ENCODE results near the gene IQSEC3. TPM values are rescaled to one million over a fixed set of nuclear protein-coding genes. Genes with fewer than 3 reads are reported as not detected.

IQSEC3 gene
- total RNA-seq, 1 donor, result 0.36 TPM

DNA sequence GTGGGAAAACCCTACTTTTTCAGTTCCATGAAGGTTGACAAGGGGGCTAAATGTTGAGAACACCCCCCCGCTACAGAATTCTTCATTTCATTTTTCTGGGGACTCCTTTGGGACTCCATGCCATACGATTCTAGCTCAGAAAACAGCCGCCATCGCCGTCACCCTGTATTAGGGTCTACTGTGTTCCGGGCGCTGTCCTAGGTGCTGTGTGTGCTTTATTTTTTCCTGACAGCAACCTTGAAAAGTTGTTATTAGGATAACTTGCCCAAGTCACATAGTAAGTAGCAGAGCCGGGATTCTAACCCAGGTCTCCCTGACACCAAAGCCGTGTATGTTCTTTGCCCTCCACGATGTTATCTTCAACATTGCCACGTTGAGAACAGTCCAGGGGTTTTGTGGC, 55.1 kb downstream of the IQSEC3 start:
- Histone ChIP-seq H3K9me3 (ENCODE audit: low read depth, low read length) (no peaks in the 10 kb centered on the region), H3K27me3 (ENCODE audit: insufficient read depth, low read length) (peaks cover 24% of the 10 kb centered on the region), H2AFZ (ENCODE audit: low read length) (no peak overlapping the region), H3K4me1 (ENCODE audit: insufficient read depth, low read length) (no peaks in the 10 kb centered on the region), H3K4me2 (ENCODE audit: insufficient read depth, low read length) (no peak overlapping the region), H4K20me1 (ENCODE audit: insufficient read depth, low read length) (no peaks in the 10 kb centered on the region), H3K36me3 (ENCODE audit: insufficient read depth, low read length) (no peaks in the 10 kb centered on the region), H3K79me2 (ENCODE audit: insufficient read depth, low read length) (no peaks in the 10 kb centered on the region), H3K4me3 (ENCODE audit: insufficient read depth, low read length) (no peak overlapping the region), H3K27ac (ENCODE audit: low read depth, low read length) (no peak overlapping the region)
- no peak for DNase-seq (ENCODE audit: insufficient read length, low spot score, missing footprints)
- TF ChIP-seq, protein P1, sequence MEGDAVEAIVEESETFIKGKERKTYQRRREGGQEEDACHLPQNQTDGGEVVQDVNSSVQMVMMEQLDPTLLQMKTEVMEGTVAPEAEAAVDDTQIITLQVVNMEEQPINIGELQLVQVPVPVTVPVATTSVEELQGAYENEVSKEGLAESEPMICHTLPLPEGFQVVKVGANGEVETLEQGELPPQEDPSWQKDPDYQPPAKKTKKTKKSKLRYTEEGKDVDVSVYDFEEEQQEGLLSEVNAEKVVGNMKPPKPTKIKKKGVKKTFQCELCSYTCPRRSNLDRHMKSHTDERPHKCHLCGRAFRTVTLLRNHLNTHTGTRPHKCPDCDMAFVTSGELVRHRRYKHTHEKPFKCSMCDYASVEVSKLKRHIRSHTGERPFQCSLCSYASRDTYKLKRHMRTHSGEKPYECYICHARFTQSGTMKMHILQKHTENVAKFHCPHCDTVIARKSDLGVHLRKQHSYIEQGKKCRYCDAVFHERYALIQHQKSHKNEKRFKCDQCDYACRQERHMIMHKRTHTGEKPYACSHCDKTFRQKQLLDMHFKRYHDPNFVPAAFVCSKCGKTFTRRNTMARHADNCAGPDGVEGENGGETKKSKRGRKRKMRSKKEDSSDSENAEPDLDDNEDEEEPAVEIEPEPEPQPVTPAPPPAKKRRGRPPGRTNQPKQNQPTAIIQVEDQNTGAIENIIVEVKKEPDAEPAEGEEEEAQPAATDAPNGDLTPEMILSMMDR (IDR thresholded peaks at IDR 0.05; ENCODE audit: extremely low read depth, low read depth, low read length), result no peak

DNA sequence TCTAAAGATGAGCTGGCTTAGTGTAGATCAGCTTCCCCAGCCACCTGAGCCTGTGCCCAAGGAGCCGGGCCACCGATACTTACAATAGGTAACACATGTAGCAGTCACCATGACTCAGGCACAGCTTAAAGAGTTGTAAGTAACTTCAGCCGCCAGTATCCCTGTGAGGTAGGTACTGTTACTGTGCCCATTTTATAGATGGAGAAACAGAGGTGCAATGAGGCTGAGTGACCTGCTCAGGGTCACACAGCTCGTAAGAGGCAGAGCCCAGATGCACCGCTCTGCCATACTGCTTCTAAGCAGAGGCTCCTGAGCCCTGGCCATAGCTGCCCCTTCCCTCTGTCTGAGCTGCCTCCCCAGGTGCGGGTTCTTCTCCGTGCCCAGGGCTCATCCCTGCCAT, 58.5 kb downstream of the IQSEC3 start:
- H3K4me3 ChIP-seq (ENCODE audit: insufficient read depth, low read length), result no peak overlapping the region
- H3K4me1 ChIP-seq (ENCODE audit: insufficient read depth, low read length), result no peaks in the 10 kb centered on the region
- no peak overlapping the region for H2AFZ ChIP-seq (ENCODE audit: low read length)
- H3K27me3 ChIP-seq (ENCODE audit: insufficient read depth, low read length), result peaks cover 17% of the 10 kb centered on the region
- H3K4me2 ChIP-seq (ENCODE audit: insufficient read depth, low read length), result no peak overlapping the region
- no peaks in the 10 kb centered on the region for H3K9me3 ChIP-seq (ENCODE audit: low read depth, low read length)
- H3K27ac ChIP-seq (ENCODE audit: low read depth, low read length), result no peak overlapping the region
- TF ChIP-seq, protein P1 (IDR thresholded peaks at IDR 0.05; ENCODE audit: extremely low read depth, low read depth, low read length), result no peak
- DNase-seq (ENCODE audit: insufficient read length, low spot score, missing footprints), result peak; percentile 35
- no peaks in the 10 kb centered on the region for H3K79me2 ChIP-seq (ENCODE audit: insufficient read depth, low read length)
- no peaks in the 10 kb centered on the region for H3K36me3 ChIP-seq (ENCODE audit: insufficient read depth, low read length)
- no peaks in the 10 kb centered on the region for H4K20me1 ChIP-seq (ENCODE audit: insufficient read depth, low read length)

DNA sequence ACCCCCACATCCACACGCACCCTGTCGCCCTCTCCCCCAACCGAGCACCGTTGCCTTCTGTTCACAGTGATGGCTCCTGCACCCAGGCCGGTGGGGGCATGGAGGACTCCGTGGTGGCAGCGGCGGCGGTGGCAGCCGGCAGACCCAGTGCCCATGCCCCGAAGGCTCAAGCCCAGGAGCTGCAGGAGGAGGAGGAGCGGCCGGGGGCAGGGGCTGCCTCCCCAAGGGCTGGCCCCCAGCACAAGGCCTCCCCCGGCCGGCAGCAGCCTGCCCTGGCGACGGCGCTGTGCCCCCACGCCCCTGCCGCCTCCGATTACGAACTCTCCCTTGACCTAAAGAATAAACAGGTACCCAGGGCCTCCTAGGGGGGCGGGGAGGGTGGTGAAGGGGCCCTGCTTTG, 59.0 kb downstream of the IQSEC3 start:
- no peaks in the 10 kb centered on the region for H4K20me1 ChIP-seq (ENCODE audit: insufficient read depth, low read length)
- H3K27me3 ChIP-seq (ENCODE audit: insufficient read depth, low read length), result peaks cover 17% of the 10 kb centered on the region
- H3K4me2 ChIP-seq (ENCODE audit: insufficient read depth, low read length), result no peak overlapping the region
- no peaks in the 10 kb centered on the region for H3K79me2 ChIP-seq (ENCODE audit: insufficient read depth, low read length)
- no peak overlapping the region for H3K27ac ChIP-seq (ENCODE audit: low read depth, low read length)
- H3K4me3 ChIP-seq (ENCODE audit: insufficient read depth, low read length), result no peak overlapping the region
- H3K4me1 ChIP-seq (ENCODE audit: insufficient read depth, low read length), result no peaks in the 10 kb centered on the region
- TF ChIP-seq, protein P1 (IDR thresholded peaks at IDR 0.05; ENCODE audit: extremely low read depth, low read depth, low read length), result no peak
- peak; percentile 52 for DNase-seq (ENCODE audit: insufficient read length, low spot score, missing footprints)
- H3K9me3 ChIP-seq (ENCODE audit: low read depth, low read length), result no peaks in the 10 kb centered on the region
- no peak overlapping the region for H2AFZ ChIP-seq (ENCODE audit: low read length)
- H3K36me3 ChIP-seq (ENCODE audit: insufficient read depth, low read length), result no peaks in the 10 kb centered on the region

DNA sequence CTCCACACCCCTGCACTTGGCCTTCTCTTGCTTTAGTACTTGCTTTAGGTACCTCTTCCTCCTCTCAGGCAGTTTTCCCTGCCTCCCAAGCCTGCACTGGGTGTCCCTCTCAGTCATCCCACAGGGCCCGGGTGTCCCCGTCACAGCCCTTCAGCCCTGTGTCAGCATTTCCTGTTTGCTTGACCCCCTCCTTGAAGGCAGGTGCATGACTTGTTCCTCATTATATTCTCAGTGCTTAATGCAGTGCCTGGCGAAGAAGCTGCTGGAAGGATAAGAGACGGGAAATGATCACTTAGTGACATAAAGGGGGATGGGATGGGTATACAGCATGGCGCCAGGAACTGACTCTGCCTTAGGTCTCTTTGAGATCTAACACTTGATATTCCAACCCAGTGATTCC, 61.5 kb downstream of the IQSEC3 start:
- H3K79me2 ChIP-seq (ENCODE audit: insufficient read depth, low read length), result no peaks in the 10 kb centered on the region
- DNase-seq (ENCODE audit: insufficient read length, low spot score, missing footprints), result peak; percentile 72
- H3K4me3 ChIP-seq (ENCODE audit: insufficient read depth, low read length), result no peak overlapping the region
- H2AFZ ChIP-seq (ENCODE audit: low read length), result no peak overlapping the region
- H3K9me3 ChIP-seq (ENCODE audit: low read depth, low read length), result no peaks in the 10 kb centered on the region
- no peak overlapping the region for H3K4me2 ChIP-seq (ENCODE audit: insufficient read depth, low read length)
- peaks cover 23% of the 10 kb centered on the region for H3K27me3 ChIP-seq (ENCODE audit: insufficient read depth, low read length)
- H3K4me1 ChIP-seq (ENCODE audit: insufficient read depth, low read length), result no peaks in the 10 kb centered on the region
- H4K20me1 ChIP-seq (ENCODE audit: insufficient read depth, low read length), result no peaks in the 10 kb centered on the region
- TF ChIP-seq, protein P1 (IDR thresholded peaks at IDR 0.05; ENCODE audit: extremely low read depth, low read depth, low read length), result no peak
- no peak overlapping the region for H3K27ac ChIP-seq (ENCODE audit: low read depth, low read length)
- no peaks in the 10 kb centered on the region for H3K36me3 ChIP-seq (ENCODE audit: insufficient read depth, low read length)

Measured in osteoblast (primary cell).